Inflammatory macrophage treated with lipopolysaccharide for 4 hours (primary cell): ENCODE results near the gene NBPF14.
"Not testable (repeated sequence)": the region's sequence is repeated elsewhere in the genome, so short reads cannot be mapped to it uniquely, and the experiment has no call there.

ENCODE experiments used
- DNase-seq: peaks from one replicate; pipeline ENCODE4 v3.0.0-alpha.2; 2020

The NBPF14 gene

GRCh38 chr1:148595911-148596310 lies at the start of gene NBPF14:
NBPF14 (minus strand) TSS chr1:148596011; CDS start chr1:148595717, 294 bp downstream.
- DNase-seq: not testable (repeated sequence)

- not testable (repeated sequence) for DNase-seq
Measured at GRCh38 chr1:148625451-148625850, 29.6 kb upstream of the NBPF14 start.

GRCh38 chr1:148618216-148618615 lies 22.4 kb upstream of the NBPF14 start:
- DNase-seq: not testable (repeated sequence)

GRCh38 chr1:148605266-148605665 lies 9.5 kb upstream of the NBPF14 start:
- not testable (repeated sequence) for DNase-seq

GRCh38 chr1:148595360-148595759 lies 451 bp downstream of the NBPF14 start:
- DNase-seq: not testable (repeated sequence)

GRCh38 chr1:148591098-148591497 lies 4.7 kb downstream of the NBPF14 start:
- not testable (repeated sequence) for DNase-seq

GRCh38 chr1:148532158-148532557 lies 63.7 kb downstream of the NBPF14 start:
- DNase-seq: not testable (repeated sequence)

- DNase-seq: peak; percentile 0
Measured at GRCh38 chr1:148529101-148529567, 66.7 kb downstream of the NBPF14 start.

GRCh38 chr1:148528591-148528990 lies 67.2 kb downstream of the NBPF14 start:
- DNase-seq: not testable (repeated sequence)

GRCh38 chr1:148526587-148526986 lies 69.2 kb downstream of the NBPF14 start:
- DNase-seq: not testable (repeated sequence)

GRCh38 chr1:148523205-148524144 lies 72.3 kb downstream of the NBPF14 start:
- DNase-seq: not testable (repeated sequence)

GRCh38 chr1:148522561-148523204 lies 73.1 kb downstream of the NBPF14 start:
- DNase-seq: peak; percentile 98

GRCh38 chr1:148522072-148522471 lies 73.7 kb downstream of the NBPF14 start:
- peak; percentile 91 for DNase-seq

GRCh38 chr1:148514310-148514709 lies 81.5 kb downstream of the NBPF14 start:
- not testable (repeated sequence) for DNase-seq

GRCh38 chr1:148512571-148513184 lies 83.1 kb downstream of the NBPF14 start:
- not testable (repeated sequence) for DNase-seq

- not testable (repeated sequence) for DNase-seq
Measured at GRCh38 chr1:148493933-148494332, 101.9 kb downstream of the NBPF14 start.

- not testable (repeated sequence) for DNase-seq
Measured at GRCh38 chr1:148483029-148483428, 112.8 kb downstream of the NBPF14 start, which contains the start of gene PPIAL4G. PPIAL4G (minus strand) TSS chr1:148483302; CDS start chr1:148483252, 50 bp downstream.
